Measurements from ENCODE around the gene RASGRP1.

DNA sequence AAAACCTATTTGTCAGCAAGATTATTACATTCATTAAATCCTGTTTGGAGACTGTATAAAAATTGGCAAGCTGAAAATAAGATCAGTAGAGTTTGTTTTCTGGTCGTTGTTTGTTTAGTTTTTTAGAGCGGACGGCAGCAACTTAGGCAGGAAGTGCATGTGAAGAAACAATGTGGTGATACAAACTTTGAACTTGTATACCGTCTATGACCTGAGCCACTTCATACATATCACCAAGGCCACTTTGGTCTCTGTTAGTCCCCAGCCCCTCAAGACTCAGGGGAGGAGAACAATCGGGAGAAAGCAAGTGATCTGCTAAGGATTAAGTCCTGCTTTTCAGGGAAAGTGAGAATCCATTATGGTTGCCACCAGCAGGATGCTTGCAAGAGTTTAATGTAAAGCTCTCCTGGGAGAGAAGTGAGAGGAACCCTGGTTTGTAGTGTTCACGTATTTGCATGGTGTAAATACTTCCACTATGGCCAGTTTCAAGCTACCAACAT is 31.1 kb downstream of the RASGRP1 start:
- TF ChIP-seq CHD4 (IDR thresholded peaks at IDR 0.05), result no peak
- TF ChIP-seq, protein P1, sequence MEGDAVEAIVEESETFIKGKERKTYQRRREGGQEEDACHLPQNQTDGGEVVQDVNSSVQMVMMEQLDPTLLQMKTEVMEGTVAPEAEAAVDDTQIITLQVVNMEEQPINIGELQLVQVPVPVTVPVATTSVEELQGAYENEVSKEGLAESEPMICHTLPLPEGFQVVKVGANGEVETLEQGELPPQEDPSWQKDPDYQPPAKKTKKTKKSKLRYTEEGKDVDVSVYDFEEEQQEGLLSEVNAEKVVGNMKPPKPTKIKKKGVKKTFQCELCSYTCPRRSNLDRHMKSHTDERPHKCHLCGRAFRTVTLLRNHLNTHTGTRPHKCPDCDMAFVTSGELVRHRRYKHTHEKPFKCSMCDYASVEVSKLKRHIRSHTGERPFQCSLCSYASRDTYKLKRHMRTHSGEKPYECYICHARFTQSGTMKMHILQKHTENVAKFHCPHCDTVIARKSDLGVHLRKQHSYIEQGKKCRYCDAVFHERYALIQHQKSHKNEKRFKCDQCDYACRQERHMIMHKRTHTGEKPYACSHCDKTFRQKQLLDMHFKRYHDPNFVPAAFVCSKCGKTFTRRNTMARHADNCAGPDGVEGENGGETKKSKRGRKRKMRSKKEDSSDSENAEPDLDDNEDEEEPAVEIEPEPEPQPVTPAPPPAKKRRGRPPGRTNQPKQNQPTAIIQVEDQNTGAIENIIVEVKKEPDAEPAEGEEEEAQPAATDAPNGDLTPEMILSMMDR (IDR thresholded peaks at IDR 0.05 in 2 of 3, conservative IDR thresholded peaks at IDR 0.05 in 1 of 3; ENCODE audit: control insufficient read depth in 2 of 3, extremely low read depth in 1 of 3, insufficient read depth in 1 of 3, low read depth in 3 of 3, low read length in 3 of 3), result no peak
- TF ChIP-seq, protein P2, sequence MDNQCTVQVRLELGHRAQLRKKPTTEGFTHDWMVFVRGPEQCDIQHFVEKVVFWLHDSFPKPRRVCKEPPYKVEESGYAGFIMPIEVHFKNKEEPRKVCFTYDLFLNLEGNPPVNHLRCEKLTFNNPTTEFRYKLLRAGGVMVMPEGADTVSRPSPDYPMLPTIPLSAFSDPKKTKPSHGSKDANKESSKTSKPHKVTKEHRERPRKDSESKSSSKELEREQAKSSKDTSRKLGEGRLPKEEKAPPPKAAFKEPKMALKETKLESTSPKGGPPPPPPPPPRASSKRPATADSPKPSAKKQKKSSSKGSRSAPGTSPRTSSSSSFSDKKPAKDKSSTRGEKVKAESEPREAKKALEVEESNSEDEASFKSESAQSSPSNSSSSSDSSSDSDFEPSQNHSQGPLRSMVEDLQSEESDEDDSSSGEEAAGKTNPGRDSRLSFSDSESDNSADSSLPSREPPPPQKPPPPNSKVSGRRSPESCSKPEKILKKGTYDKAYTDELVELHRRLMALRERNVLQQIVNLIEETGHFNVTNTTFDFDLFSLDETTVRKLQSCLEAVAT (IDR thresholded peaks at IDR 0.05), result no peak
- TF ChIP-seq BRCA1 (IDR thresholded peaks at IDR 0.05; ENCODE audit: low read depth, low read length), result no peak
- TF ChIP-seq, protein P3, sequence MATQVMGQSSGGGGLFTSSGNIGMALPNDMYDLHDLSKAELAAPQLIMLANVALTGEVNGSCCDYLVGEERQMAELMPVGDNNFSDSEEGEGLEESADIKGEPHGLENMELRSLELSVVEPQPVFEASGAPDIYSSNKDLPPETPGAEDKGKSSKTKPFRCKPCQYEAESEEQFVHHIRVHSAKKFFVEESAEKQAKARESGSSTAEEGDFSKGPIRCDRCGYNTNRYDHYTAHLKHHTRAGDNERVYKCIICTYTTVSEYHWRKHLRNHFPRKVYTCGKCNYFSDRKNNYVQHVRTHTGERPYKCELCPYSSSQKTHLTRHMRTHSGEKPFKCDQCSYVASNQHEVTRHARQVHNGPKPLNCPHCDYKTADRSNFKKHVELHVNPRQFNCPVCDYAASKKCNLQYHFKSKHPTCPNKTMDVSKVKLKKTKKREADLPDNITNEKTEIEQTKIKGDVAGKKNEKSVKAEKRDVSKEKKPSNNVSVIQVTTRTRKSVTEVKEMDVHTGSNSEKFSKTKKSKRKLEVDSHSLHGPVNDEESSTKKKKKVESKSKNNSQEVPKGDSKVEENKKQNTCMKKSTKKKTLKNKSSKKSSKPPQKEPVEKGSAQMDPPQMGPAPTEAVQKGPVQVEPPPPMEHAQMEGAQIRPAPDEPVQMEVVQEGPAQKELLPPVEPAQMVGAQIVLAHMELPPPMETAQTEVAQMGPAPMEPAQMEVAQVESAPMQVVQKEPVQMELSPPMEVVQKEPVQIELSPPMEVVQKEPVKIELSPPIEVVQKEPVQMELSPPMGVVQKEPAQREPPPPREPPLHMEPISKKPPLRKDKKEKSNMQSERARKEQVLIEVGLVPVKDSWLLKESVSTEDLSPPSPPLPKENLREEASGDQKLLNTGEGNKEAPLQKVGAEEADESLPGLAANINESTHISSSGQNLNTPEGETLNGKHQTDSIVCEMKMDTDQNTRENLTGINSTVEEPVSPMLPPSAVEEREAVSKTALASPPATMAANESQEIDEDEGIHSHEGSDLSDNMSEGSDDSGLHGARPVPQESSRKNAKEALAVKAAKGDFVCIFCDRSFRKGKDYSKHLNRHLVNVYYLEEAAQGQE (IDR thresholded peaks at IDR 0.05; ENCODE audit: low read depth, low read length), result no peak
- no peak for TF ChIP-seq SMAD1 (IDR thresholded peaks at IDR 0.05; ENCODE audit: low read depth, partially characterized antibody)
- TF ChIP-seq, protein P4, sequence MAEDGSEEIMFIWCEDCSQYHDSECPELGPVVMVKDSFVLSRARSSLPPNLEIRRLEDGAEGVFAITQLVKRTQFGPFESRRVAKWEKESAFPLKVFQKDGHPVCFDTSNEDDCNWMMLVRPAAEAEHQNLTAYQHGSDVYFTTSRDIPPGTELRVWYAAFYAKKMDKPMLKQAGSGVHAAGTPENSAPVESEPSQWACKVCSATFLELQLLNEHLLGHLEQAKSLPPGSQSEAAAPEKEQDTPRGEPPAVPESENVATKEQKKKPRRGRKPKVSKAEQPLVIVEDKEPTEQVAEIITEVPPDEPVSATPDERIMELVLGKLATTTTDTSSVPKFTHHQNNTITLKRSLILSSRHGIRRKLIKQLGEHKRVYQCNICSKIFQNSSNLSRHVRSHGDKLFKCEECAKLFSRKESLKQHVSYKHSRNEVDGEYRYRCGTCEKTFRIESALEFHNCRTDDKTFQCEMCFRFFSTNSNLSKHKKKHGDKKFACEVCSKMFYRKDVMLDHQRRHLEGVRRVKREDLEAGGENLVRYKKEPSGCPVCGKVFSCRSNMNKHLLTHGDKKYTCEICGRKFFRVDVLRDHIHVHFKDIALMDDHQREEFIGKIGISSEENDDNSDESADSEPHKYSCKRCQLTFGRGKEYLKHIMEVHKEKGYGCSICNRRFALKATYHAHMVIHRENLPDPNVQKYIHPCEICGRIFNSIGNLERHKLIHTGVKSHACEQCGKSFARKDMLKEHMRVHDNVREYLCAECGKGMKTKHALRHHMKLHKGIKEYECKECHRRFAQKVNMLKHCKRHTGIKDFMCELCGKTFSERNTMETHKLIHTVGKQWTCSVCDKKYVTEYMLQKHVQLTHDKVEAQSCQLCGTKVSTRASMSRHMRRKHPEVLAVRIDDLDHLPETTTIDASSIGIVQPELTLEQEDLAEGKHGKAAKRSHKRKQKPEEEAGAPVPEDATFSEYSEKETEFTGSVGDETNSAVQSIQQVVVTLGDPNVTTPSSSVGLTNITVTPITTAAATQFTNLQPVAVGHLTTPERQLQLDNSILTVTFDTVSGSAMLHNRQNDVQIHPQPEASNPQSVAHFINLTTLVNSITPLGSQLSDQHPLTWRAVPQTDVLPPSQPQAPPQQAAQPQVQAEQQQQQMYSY (CRISPR knock-in tag; IDR thresholded peaks at IDR 0.05), result no peak
- TF ChIP-seq YY1 (IDR thresholded peaks at IDR 0.05; ENCODE audit: low read depth, low read length), result no peak
- TF ChIP-seq, protein P5, sequence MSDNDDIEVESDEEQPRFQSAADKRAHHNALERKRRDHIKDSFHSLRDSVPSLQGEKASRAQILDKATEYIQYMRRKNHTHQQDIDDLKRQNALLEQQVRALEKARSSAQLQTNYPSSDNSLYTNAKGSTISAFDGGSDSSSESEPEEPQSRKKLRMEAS (IDR thresholded peaks at IDR 0.05; ENCODE audit: low read depth, low read length), result no peak
- no peak for TF ChIP-seq HCFC1 (IDR thresholded peaks at IDR 0.05; ENCODE audit: low read length)

All from GM12878 (cell line).